Activated T-helper 1 cell treated with anti-CD3 and anti-CD28 coated beads, Interleukin-2, amount 50 U/mL, for 16 hours (primary cell): Measurements from ENCODE around the gene CHRDL2.

Source experiments
- DNase-seq, 2 donors: peaks; one replicate each; pipeline ENCODE4 v3.0.0-alpha.2; 2020; ENCODE audit warnings: low read depth in 1 of 2, low spot score in 1 of 2

Gene CHRDL2

GRCh38 chr11:74717221-74717969 lies 13.8 kb downstream of the CHRDL2 start:
- no peak for DNase-seq

DNA sequence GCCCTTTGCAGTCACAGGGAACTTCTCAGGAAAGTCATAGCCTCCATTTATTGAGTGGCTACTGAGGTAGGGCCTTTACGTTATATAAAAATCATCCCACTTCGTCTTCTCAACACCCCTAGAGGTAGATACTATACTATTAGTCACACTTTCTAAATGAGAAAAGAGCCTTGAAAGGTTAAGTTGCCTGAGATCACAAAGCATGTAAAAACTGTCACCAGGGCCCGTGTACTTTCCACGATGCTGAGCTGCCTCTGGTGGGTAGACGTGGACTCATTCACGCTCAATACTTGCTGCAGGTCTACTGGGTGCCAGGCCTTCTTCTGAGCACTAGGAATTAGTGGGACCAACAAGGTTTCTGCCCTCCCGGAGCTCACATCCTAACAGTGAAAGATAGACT lies 16.3 kb downstream of the CHRDL2 start:
- no peak for DNase-seq

DNA sequence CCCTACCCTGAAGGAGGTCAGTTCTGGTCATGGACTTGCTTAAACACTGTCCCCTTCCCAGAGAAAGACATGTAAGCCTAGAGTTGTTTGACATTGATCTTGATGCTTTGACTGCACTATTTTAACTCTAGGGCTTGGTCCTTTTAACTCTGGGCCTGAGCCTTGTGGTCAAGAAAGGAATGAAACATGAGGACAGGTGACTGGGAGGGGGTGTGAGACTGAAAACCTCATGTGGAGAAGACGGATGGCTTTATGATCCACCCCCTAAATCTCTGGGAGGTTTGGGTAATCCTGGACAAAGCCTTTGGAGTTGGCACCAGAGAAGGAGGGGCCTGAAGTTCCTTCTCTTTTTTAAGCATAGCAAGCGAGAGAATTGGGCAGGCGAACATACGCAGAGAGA lies 17.5 kb downstream of the CHRDL2 start:
- no peak for DNase-seq

- DNase-seq: no peak
Measured at GRCh38 chr11:74710281-74710938, 20.8 kb downstream of the CHRDL2 start.

- no peak for DNase-seq
Measured at GRCh38 chr11:74709175-74709574, 22.1 kb downstream of the CHRDL2 start.

DNA sequence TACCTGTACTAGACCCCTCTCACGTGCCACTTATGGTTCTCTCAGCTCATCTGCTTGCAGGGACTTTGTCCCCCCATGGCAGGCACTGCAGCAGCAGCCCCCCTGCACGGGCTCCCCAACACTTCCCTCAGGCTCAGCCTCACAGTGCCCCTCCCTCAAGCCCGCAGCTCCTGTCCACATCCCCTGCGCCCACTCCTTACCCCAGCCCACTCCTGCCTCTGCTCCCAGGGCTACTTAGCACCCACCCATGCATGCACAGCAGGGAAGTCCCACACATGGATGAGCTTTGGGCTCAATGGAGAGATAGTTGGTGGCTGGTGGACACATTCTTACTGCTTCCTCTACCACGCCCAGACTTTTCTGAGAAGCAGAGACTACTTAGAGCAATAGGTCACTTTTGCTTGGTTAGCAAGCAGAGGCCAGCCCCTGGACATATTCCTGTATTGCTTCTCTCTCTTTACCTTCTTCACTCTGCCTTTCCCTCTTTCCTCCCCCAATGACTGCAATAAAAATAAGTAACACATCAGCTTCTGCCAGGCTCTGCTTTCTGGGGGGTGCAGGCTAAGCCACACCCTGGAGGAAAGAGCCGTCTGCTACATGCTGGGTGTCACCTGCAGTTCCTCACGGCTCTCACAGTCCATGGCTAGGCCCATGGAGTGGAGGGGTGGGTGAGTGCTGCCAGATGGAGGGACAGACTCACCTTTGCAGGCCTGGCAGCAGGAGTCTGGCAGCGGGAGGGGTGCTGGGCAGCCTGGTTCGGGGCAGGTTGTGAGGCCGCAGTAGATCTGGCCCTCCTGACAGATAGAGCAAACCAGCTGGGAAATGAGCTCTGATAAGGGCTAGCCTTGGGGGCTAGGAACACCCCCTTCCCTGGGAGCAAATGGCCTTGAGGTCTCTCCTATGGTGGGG lies 23.4 kb downstream of the CHRDL2 start:
- no peak for DNase-seq

- no peak for DNase-seq
Measured at GRCh38 chr11:74707182-74707581, 24.0 kb downstream of the CHRDL2 start.

DNA sequence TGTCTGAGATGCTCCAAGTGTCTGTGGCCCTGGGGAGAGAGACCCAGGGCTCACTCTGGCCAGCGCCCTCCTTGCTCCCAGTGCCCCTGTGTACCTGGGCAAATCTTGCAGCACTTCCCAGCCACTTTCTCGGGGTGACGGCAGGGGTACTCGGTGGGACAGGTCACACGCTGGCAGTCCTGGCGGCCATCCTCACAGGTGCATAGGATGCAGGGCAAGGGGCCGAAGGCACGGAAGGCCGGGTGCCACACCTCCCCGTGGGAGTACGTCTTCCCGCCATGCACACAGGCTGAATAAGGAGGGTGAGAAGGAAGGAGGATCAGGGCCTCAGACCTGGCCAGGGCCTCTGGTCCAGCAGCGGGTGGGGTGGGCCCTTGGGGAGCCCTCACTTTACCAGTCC lies 28.0 kb downstream of the CHRDL2 start:
- no peak for DNase-seq

DNA sequence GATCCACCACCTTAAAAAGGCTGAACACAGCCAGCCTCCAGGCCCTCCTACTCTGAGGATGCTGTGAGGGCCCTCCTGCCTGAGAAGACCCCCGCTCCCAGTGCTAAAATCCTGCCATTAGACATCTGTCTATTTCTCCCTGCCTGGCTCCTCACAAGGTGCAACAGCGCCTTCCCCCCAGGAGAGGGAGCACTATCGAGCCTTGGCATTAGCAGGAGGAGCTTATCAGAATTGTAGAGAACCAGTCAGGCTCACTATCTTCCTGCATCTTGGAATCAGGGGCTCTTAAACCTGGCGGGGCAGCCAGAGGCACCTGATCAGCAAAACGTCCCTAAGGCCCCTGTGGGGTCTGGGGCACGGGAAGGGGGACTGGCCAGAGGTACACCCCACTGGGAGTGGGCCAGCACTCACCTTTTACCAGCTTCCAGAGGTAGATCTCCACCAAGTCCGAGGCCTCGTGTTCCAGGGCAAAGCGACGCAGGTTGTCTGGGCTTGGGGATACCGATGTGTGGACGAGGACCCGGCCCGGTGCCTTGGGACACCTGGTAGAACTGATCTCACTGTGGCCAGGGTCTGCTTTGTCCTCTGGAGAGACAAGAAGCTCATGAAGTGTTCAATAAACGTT lies 28.7 kb downstream of the CHRDL2 start:
- DNase-seq: peak; percentile 15 to 21

- no peak for DNase-seq
Measured at GRCh38 chr11:74701351-74701750, 29.9 kb downstream of the CHRDL2 start.

GRCh38 chr11:74699615-74700396 lies 31.4 kb downstream of the CHRDL2 start:
- DNase-seq: no peak

DNA sequence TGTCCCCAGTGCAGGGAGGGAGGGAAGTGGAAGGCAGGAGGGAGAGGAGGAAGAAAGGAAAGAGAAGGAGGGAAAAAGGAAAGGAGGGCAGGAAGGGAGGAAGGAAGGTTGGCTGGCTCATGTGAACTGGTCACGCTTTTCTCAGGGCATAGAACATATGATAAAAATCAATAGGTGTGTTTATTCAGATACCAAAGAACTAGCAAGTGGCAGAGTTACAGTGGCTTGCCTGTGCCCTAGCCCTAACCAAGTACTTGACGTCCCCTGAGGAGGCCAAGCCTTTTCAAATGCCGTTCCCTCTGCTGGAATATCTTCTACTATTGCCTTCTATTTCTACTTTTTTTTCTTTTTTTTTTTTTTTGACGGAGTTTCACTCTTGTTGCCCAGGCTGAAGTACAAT lies 33.5 kb downstream of the CHRDL2 start:
- DNase-seq: no peak

DNA sequence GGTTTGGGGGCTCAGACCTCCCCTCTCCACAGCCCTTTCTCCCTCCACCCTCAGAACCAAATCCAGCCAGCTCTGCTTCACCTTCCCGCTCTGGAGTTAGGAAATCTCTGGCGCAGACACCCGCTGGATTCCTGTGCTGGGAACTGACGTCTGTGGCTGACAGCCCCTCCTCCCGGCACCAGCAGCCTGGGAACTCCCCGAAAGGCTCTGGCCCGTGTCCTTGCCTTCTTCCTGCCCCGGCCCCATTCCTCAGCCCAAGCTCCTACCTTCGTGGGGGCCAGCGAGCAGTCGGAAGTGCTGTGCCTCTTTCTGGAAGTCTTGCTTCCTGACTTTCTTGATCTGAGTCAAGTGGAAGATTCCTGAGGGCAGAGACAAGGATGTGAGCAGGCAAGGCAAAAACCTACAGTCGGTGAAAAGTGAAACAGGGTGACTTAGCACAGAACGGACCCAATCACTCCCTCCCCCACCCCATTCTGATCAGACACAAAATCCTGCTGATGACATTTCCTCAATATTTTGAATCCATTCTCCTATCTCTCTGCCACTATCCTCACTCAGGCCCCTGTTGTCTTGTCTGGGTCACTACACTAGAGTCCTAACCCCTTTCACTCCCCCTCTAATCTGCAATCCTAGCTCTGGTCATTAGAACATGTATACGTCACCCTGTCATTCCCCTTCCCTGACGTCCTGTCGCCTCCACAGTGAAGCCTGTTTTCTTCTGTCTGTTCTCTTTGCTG lies 34.1 kb downstream of the CHRDL2 start:
- no peak for DNase-seq

- DNase-seq: no peak
Measured at GRCh38 chr11:74696500-74696899, 34.7 kb downstream of the CHRDL2 start.

GRCh38 chr11:74695705-74696280 lies 35.4 kb downstream of the CHRDL2 start:
- no peak for DNase-seq

GRCh38 chr11:74694136-74694930 lies 36.9 kb downstream of the CHRDL2 start:
- DNase-seq: no peak

DNA sequence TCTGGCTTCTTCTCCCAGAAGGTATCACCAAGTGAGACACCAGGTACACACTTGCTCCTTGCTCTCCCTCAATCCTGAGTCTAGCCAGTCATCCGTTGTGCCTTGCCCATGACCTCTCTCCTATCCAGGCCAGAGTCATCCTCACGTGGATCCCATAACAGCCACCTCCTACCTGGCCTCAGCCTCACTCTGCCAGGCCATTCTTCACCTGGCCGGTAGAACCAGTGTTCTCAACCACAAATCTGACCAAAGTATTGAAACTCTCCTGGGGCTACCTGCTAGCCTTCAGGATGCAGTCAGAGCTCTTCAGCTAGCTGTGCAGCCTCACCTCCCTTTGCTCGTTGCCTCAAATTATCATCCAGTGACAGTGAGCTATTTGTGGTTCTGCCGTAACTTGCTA lies 37.7 kb downstream of the CHRDL2 start:
- no peak for DNase-seq

GRCh38 chr11:74691755-74692154 lies 39.5 kb downstream of the CHRDL2 start:
- no peak for DNase-seq

DNA sequence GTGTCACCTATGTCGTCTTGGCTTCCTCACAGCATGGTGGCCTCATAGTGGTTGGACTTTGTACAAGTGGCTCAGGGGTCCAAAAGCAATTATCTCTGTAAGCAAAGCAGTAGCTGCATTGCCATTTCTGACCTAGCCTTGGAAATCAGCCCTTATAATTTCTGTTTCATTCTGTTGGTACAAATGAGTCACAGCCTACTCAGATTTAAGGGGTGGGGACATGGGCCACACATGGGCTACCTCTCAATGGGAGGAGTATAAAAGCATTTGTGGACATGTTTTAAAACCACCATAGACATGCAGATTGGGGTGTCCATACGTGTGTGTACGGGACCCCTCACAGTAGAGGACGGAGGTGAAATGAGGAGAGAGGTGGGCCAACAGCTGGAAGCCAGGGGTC lies 41.6 kb downstream of the CHRDL2 start:
- no peak for DNase-seq
